ENCODE results near the gene SMCO2.

SMCO2 gene

GRCh38 chr12:27498761-27499160 is 52.2 kb downstream of the SMCO2 start:
- DNase-seq (ENCODE audit: low read depth): no peak
- no peak for TF ChIP-seq CTCF (IDR thresholded peaks at IDR 0.05; ENCODE audit: low read depth, low read length, missing control alignments)
- in situ Hi-C loops (cut with HindIII; ENCODE audit: low sequenced_read_pairs): loop anchor here (10.0 kb wide), 1 partner anchor 64 kb away; no protein-coding TSS in a partner anchor

GRCh38 chr12:27499377-27499776 is 52.8 kb downstream of the SMCO2 start:
- in situ Hi-C loops (cut with HindIII; ENCODE audit: low sequenced_read_pairs): loop anchor here (10.0 kb wide), 1 partner anchor 65 kb away; no protein-coding TSS in a partner anchor
- no peak for DNase-seq (ENCODE audit: low read depth)
- no peak overlapping the region for H3K4me3 ChIP-seq (ENCODE audit: low read depth, low read length)
- no peak for TF ChIP-seq CTCF (IDR thresholded peaks at IDR 0.05; ENCODE audit: low read depth, low read length, missing control alignments)

More at GRCh38 chr12:27498761-27499160, 52.2 kb downstream of the SMCO2 start:
- H3K4me3 ChIP-seq (ENCODE audit: low read depth, low read length): no peak overlapping the region

GRCh38 chr12:27500546-27500945 is 54.0 kb downstream of the SMCO2 start:
- no peak for TF ChIP-seq CTCF (IDR thresholded peaks at IDR 0.05; ENCODE audit: low read depth, low read length, missing control alignments)
- H3K4me3 ChIP-seq (ENCODE audit: low read depth, low read length): no peak overlapping the region
- in situ Hi-C loops (cut with HindIII; ENCODE audit: low sequenced_read_pairs): no loop called here
- DNase-seq (ENCODE audit: low read depth): no peak

GRCh38 chr12:27502021-27502435 is 55.5 kb downstream of the SMCO2 start:
- no peak for TF ChIP-seq CTCF (IDR thresholded peaks at IDR 0.05; ENCODE audit: low read depth, low read length, missing control alignments)
- DNase-seq (ENCODE audit: low read depth): no peak
- in situ Hi-C loops (cut with HindIII; ENCODE audit: low sequenced_read_pairs): no loop called here
- H3K4me3 ChIP-seq (ENCODE audit: low read depth, low read length): no peak overlapping the region

- in situ Hi-C loops (cut with HindIII; ENCODE audit: low sequenced_read_pairs): no loop called here
- no peak for TF ChIP-seq CTCF (IDR thresholded peaks at IDR 0.05; ENCODE audit: low read depth, low read length, missing control alignments)
These were observed 58.0 kb downstream of the SMCO2 start for GRCh38 chr12:27504507-27504906.

GRCh38 chr12:27505109-27505508 is 58.6 kb downstream of the SMCO2 start:
- in situ Hi-C loops (cut with HindIII; ENCODE audit: low sequenced_read_pairs): no loop called here
- peak; percentile 55 for DNase-seq (ENCODE audit: low read depth)
- TF ChIP-seq CTCF (IDR thresholded peaks at IDR 0.05; ENCODE audit: low read depth, low read length, missing control alignments): no peak
- H3K4me3 ChIP-seq (ENCODE audit: low read depth, low read length): no peak overlapping the region

More at GRCh38 chr12:27504507-27504906, 58.0 kb downstream of the SMCO2 start:
- no peak for DNase-seq (ENCODE audit: low read depth)
- H3K4me3 ChIP-seq (ENCODE audit: low read depth, low read length): no peak overlapping the region
